Putamen (tissue), 1 donor: ENCODE data around the gene SHKBP1.

Experiments
- DNase-seq: peaks from one replicate; pipeline ENCODE4 v3.0.0-alpha.2; 2016; ENCODE audit warnings: low spot score

The SHKBP1 gene

GRCh38 chr19:40603071-40603388 lies 26.4 kb downstream of the SHKBP1 start:
- no peak for DNase-seq

- DNase-seq, result peak; percentile 85
These were observed 26.9 kb downstream of the SHKBP1 start for GRCh38 chr19:40603389-40604170.

GRCh38 chr19:40604171-40604646 lies 27.5 kb downstream of the SHKBP1 start:
- DNase-seq, result no peak

- no peak for DNase-seq
These were observed 28.1 kb downstream of the SHKBP1 start for GRCh38 chr19:40604647-40605215.

GRCh38 chr19:40605216-40605971 lies 28.7 kb downstream of the SHKBP1 start:
- no peak for DNase-seq

- no peak for DNase-seq
These were observed 30.9 kb downstream of the SHKBP1 start for GRCh38 chr19:40607311-40608239.

- DNase-seq, result no peak
These were observed 31.6 kb downstream of the SHKBP1 start for GRCh38 chr19:40608240-40608621.

- DNase-seq, result no peak
These were observed 32.3 kb downstream of the SHKBP1 start for GRCh38 chr19:40608957-40609356.

- no peak for DNase-seq
These were observed 33.1 kb downstream of the SHKBP1 start for GRCh38 chr19:40609561-40610395.

- no peak for DNase-seq
These were observed 33.9 kb downstream of the SHKBP1 start for GRCh38 chr19:40610396-40611064.

- no peak for DNase-seq
These were observed 34.4 kb downstream of the SHKBP1 start for GRCh38 chr19:40611096-40611495.

GRCh38 chr19:40611900-40612698 lies 35.4 kb downstream of the SHKBP1 start:
- no peak for DNase-seq

GRCh38 chr19:40612831-40613689 lies 36.4 kb downstream of the SHKBP1 start:
- DNase-seq, result no peak

GRCh38 chr19:40613690-40614621 lies 37.3 kb downstream of the SHKBP1 start:
- no peak for DNase-seq

- no peak for DNase-seq
These were observed 38.1 kb downstream of the SHKBP1 start for GRCh38 chr19:40614622-40615411.

- no peak for DNase-seq
These were observed 39.5 kb downstream of the SHKBP1 start for GRCh38 chr19:40616178-40616577.

- no peak for DNase-seq
These were observed 40.3 kb downstream of the SHKBP1 start for GRCh38 chr19:40616941-40617340.
